Panc1 (cell line): ENCODE data around the gene AGBL1. TPM values are rescaled to one million over a fixed set of nuclear protein-coding genes. Genes with fewer than 3 reads are reported as not detected.

Source experiments
- ATAC-seq: fragments of 200-7000 bp; cut with Tn5 transposase; 2 replicates; pipeline ENCODE4 v1.9.1; 2020; ENCODE audit warnings: mild to moderate bottlenecking, moderate library complexity
- BruUV-seq: library from RNA; stranded (reverse); fragments of 400-500 nt; replicated peaks from 2 replicates; lab custom pipeline; 2021; lab: Mats Ljungman, UMichigan
- CTCF ChIA-PET: fragments of 300-600 bp; sonication (Branson Sonifier 250); formaldehyde crosslinking; loops from one replicate; lab custom pipeline; 2022; ENCODE audit warnings: antibody characterized with exemption; lab: Charles Lee
- POLR2A ChIA-PET: fragments of 300-600 bp; sonication (Branson Sonifier 250); formaldehyde crosslinking; loops from one replicate; lab custom pipeline; 2022; ENCODE audit warnings: antibody characterized with exemption; lab: Charles Lee
- DNase-seq: peaks from one replicate; pipeline ENCODE4 v3.0.0-alpha.2; 2010; ENCODE audit warnings: low read depth, low spot score
- H3K27ac ChIP-seq: 2 replicates; pipeline ENCODE4 v1.5.1; 2011; ENCODE audit warnings: mild to moderate bottlenecking, low read length, inconsistent platforms
- H3K27me3 ChIP-seq: fragments of 200-500 bp; sonication (Bioruptor generic); 2 replicates; pipeline ENCODE4 v1.6.0; 2014; ENCODE audit warnings: low read length, inconsistent platforms; ENCODE audit not compliant: control insufficient read depth, insufficient read depth
- H3K36me3 ChIP-seq: fragments of 200-500 bp; sonication (Bioruptor generic); 2 replicates; pipeline ENCODE4 v1.5.1; 2014; ENCODE audit warnings: inconsistent platforms, mild to moderate bottlenecking, low read length, moderate library complexity; ENCODE audit not compliant: control insufficient read depth, insufficient read depth
- H3K4me1 ChIP-seq: 2 replicates; pipeline ENCODE4 v1.5.1; 2011; ENCODE audit warnings: inconsistent platforms, mild to moderate bottlenecking, low read length, moderate library complexity; ENCODE audit not compliant: control insufficient read depth, insufficient read depth
- H3K4me3 ChIP-seq, 2 experiments: 2 replicates each; pipeline ENCODE4 v1.5.1; 2011 to 2012; ENCODE audit warnings: low read depth in 2 of 2, low read length in 2 of 2, mild to moderate bottlenecking in 2 of 2, inconsistent platforms in 1 of 2, moderate library complexity in 1 of 2
- H3K9me3 ChIP-seq: fragments of 200-500 bp; sonication (Bioruptor generic); 2 replicates; pipeline ENCODE4 v1.5.1; 2014; ENCODE audit warnings: low read depth, mild to moderate bottlenecking, inconsistent platforms, low read length, moderate library complexity; ENCODE audit not compliant: control insufficient read depth, insufficient read depth
- CTCF ChIP-seq: fragments of 450-650 bp; IDR thresholded peaks from 2 replicates; pipeline ENCODE4 v1.5.1; 2017; ENCODE audit warnings: mild to moderate bottlenecking
- POLR2AphosphoS5 ChIP-seq: IDR thresholded peaks from 2 replicates; pipeline ENCODE4 v1.6.1; 2012; ENCODE audit warnings: mild to moderate bottlenecking, low read depth, low read length, moderate library complexity
- SIN3A ChIP-seq: IDR thresholded peaks from 2 replicates; pipeline ENCODE4 v1.6.1; 2012; ENCODE audit warnings: low read depth, mild to moderate bottlenecking, low read length, moderate library complexity, borderline replicate concordance; ENCODE audit not compliant: insufficient read depth
- TCF7L2 ChIP-seq: IDR thresholded peaks from 2 replicates; pipeline ENCODE4 v1.6.1; 2011; ENCODE audit warnings: mild to moderate bottlenecking, low read depth, low read length, inconsistent platforms
- in situ Hi-C: cut with HindIII; loops from 2 replicates; pipeline ENCODE4 v1.10.0; 2016; ENCODE audit warnings: low sequenced_read_pairs, low pct_unique_long_range_greater_than_20kb
- intact Hi-C: fragments of 100-400 bp; cut with micrococcal nuclease; formaldehyde crosslinking; loops from one replicate; pipeline ENCODE4 v1.10.0; 2022; ENCODE audit not compliant: unreplicated experiment
- total RNA-seq: library from RNA; stranded (reverse); gene quantifications from one replicate; pipeline ENCODE4 v1.2.1, GENCODE V29; 2021; ENCODE audit not compliant: unreplicated experiment
- TF ChIP-seq, protein P1 (sequence below), 2 experiments: IDR thresholded peaks; 2 replicates each; pipeline ENCODE4 v1.6.1; 2011 to 2012; ENCODE audit warnings: low read depth in 2 of 2, control low read depth in 1 of 2, low read length in 1 of 2, mild to moderate bottlenecking in 1 of 2, moderate library complexity in 1 of 2; ENCODE audit not compliant: insufficient read depth in 1 of 2

AGBL1 gene
- total RNA-seq, 1 experiment from 2014 or later, result not detected

DNA sequence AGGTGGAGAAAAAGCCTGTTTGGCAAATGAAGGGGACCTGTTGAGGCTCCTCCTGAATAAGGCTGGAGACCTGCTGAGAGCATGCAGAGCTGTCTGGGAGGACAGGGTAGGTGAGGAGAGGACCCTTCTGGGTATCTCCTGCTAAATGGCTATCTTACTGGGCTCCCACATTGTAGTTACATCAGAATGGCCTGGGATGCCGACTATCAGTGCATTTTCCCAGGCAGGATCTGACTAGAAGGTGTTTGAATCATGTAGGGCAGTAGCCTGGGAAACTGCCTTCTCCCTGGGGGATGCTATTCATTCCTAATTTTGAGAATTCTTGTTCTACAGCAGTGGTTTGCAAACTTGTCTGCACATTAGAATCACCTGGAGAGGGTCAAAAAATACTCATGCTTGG, 631 bp downstream of the AGBL1 start:
- no peaks in the 10 kb centered on the region for H3K9me3 ChIP-seq
- TF ChIP-seq SIN3A, result no peak
- TF ChIP-seq, protein P1, sequence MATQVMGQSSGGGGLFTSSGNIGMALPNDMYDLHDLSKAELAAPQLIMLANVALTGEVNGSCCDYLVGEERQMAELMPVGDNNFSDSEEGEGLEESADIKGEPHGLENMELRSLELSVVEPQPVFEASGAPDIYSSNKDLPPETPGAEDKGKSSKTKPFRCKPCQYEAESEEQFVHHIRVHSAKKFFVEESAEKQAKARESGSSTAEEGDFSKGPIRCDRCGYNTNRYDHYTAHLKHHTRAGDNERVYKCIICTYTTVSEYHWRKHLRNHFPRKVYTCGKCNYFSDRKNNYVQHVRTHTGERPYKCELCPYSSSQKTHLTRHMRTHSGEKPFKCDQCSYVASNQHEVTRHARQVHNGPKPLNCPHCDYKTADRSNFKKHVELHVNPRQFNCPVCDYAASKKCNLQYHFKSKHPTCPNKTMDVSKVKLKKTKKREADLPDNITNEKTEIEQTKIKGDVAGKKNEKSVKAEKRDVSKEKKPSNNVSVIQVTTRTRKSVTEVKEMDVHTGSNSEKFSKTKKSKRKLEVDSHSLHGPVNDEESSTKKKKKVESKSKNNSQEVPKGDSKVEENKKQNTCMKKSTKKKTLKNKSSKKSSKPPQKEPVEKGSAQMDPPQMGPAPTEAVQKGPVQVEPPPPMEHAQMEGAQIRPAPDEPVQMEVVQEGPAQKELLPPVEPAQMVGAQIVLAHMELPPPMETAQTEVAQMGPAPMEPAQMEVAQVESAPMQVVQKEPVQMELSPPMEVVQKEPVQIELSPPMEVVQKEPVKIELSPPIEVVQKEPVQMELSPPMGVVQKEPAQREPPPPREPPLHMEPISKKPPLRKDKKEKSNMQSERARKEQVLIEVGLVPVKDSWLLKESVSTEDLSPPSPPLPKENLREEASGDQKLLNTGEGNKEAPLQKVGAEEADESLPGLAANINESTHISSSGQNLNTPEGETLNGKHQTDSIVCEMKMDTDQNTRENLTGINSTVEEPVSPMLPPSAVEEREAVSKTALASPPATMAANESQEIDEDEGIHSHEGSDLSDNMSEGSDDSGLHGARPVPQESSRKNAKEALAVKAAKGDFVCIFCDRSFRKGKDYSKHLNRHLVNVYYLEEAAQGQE (IDR thresholded peaks at IDR 0.05; ENCODE audit: insufficient read depth in 1 of 2, low read depth in 2 of 2, low read length in 1 of 2), result no peak
- no peak for TF ChIP-seq POLR2AphosphoS5
- TF ChIP-seq TCF7L2, result no peak
- no peak for TF ChIP-seq CTCF
- no peak overlapping the region for H3K4me3 ChIP-seq
- H3K4me1 ChIP-seq, result no peaks in the 10 kb centered on the region
- DNase-seq (no peak), ATAC-seq (no peak)
- in situ Hi-C loops (no loop called here), intact Hi-C loops (no loop called here)
- no TSS peak for BruUV-seq
- ChIA-PET CTCF (interaction anchor here (0.6 kb wide), 1 partner anchor 39 kb away, joined by 4 read pairs; no protein-coding TSS in a partner anchor), POLR2A (no interaction called here)
- H3K27me3 ChIP-seq, result peaks cover 7% of the 10 kb centered on the region; the same call in 1 of the 2 replicates
- H3K27ac ChIP-seq, result no peak overlapping the region
- H3K36me3 ChIP-seq, result no peaks in the 10 kb centered on the region

DNA sequence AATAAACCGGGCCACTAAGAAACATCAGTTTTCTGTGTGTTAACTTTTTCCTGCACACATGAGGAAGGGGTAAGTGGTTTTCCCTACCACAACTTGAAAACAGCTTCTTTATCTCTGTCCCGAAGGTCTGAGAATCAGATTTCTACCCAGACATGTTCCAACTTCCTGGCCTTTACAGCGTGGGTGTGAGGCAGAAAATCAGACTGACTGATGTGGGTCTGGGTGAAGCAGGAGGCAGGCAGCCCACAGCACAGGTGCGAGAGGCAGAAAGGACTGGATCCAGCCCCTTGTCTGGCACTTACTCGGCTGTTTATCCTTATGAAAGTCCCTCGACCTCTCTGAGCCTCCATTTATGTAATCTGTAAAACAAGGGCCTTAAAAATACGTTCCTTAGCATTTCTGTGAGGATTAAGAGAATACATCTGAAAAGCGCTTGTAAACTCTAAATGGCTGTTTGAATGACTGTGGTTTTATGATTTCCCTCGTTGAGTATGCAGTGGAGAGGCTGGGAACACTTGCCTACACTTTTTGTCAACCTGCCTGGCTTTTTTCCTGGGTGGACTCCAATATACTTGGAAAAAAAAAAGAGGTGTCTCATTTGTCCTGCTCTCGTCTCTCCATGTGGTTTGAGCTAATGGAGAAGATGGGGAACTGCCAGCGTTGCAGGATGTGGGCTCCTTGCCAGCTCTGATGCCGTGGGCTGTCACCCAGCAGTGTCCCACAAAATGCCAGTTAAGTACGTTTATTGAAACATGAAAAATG, 3.1 kb downstream of the AGBL1 start:
- in situ Hi-C loops (no loop called here), intact Hi-C loops (no loop called here)
- CTCF ChIA-PET, result no interaction called here
- Histone ChIP-seq H3K4me3 (no peak overlapping the region), H3K27ac (no peak overlapping the region), H3K4me1 (no peaks in the 10 kb centered on the region), H3K9me3 (no peaks in the 10 kb centered on the region), H3K27me3 (peaks cover 7% of the 10 kb centered on the region; the same call in 1 of the 2 replicates), H3K36me3 (no peaks in the 10 kb centered on the region)
- DNase-seq (no peak), ATAC-seq (no peak)
- BruUV-seq, result no TSS peak
- POLR2A ChIA-PET, result no interaction called here
- TF ChIP-seq TCF7L2, result no peak
- TF ChIP-seq SIN3A, result no peak
- no peak for TF ChIP-seq POLR2AphosphoS5
- TF ChIP-seq, protein P1 (IDR thresholded peaks at IDR 0.05; ENCODE audit: insufficient read depth in 1 of 2, low read depth in 2 of 2, low read length in 1 of 2), result no peak
- TF ChIP-seq CTCF, result no peak
